GM10266 (cell line): ENCODE data around the gene NR4A2.

Experiments
- DNase-seq: peaks from one replicate; pipeline ENCODE4 v3.0.0; 2012; ENCODE audit errors: extremely low spot score
- TF ChIP-seq, protein P1 (sequence below): IDR thresholded peaks from 2 replicates; pipeline ENCODE4 v1.5.1; 2012; ENCODE audit warnings: mild to moderate bottlenecking, low read depth; ENCODE audit not compliant: control insufficient read depth, insufficient read depth; ENCODE audit errors: missing control alignments

The NR4A2 gene

DNA sequence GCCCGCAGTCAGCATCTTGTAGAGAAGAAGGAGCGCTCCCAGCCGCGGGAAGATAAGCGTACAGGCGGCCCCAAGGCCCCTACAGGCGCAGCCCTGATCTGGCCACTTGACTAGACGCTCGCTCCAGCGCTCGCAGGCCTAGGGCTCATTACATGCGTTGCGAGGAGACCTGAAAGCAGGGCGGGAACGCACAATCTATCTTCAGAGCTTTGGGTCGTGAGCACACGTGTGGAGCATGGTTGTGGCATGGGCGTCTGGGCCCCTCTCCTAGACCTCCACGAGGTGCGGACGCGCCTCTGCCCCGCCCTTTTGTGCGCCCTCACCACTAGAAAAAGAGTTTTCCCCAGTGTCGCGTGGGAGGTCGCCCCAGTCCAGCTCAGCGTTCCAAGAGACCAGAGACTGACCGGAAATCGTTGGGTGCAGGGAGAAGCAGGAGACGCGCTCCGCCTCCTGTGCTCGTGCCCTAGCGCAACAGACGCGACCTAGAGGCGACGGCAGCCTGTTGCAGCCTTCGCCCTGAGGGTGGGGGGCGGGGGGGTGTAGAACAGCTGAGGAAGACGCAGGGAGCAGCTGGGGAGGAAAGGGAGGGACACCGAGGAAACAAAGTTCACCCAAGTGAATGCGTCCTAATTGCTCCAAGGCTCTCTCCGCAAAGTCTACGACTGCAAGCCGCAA lies 12.6 kb downstream of the NR4A2 start:
- no peak for DNase-seq
- TF ChIP-seq, protein P1, sequence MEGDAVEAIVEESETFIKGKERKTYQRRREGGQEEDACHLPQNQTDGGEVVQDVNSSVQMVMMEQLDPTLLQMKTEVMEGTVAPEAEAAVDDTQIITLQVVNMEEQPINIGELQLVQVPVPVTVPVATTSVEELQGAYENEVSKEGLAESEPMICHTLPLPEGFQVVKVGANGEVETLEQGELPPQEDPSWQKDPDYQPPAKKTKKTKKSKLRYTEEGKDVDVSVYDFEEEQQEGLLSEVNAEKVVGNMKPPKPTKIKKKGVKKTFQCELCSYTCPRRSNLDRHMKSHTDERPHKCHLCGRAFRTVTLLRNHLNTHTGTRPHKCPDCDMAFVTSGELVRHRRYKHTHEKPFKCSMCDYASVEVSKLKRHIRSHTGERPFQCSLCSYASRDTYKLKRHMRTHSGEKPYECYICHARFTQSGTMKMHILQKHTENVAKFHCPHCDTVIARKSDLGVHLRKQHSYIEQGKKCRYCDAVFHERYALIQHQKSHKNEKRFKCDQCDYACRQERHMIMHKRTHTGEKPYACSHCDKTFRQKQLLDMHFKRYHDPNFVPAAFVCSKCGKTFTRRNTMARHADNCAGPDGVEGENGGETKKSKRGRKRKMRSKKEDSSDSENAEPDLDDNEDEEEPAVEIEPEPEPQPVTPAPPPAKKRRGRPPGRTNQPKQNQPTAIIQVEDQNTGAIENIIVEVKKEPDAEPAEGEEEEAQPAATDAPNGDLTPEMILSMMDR = no peak

DNA sequence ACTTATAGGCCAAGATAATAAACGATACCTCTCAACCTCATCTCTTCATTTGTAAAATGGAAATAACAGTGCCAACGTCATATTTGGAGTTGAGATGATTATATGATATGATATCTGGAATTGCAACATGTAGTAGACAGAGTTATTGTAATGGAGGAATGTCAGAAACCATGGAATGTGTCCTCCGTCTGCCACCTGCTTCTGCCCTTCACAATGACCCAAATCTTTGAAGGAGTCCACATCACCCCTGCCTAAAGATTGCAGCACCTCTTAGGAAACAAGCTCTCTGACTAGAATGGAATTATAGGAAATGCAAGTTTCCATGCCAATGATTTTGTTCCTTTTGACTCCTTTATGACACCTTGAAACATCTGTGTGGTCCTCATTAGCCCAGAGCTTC lies 14.9 kb downstream of the NR4A2 start:
- TF ChIP-seq, protein P1 = no peak
- no peak for DNase-seq

DNA sequence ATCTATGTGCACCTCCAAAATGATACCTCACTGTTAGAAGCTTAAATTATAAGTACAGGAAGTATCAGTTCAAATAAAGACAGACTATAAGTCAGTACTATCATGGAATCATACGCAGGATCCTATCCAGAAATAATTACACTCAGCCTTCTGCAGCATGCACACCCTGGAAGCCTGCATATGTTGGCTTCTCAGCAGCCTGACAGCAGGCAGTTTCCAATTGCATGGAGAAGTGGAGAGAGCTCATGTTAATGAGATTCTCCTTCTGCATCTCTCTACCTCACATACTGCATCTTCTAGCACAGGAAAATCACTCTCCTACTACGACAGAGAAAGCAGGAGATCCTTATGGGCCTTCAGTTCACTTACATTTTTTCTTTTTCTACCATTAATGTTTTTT lies 20.5 kb downstream of the NR4A2 start:
- TF ChIP-seq, protein P1 = no peak
- DNase-seq = no peak

DNA sequence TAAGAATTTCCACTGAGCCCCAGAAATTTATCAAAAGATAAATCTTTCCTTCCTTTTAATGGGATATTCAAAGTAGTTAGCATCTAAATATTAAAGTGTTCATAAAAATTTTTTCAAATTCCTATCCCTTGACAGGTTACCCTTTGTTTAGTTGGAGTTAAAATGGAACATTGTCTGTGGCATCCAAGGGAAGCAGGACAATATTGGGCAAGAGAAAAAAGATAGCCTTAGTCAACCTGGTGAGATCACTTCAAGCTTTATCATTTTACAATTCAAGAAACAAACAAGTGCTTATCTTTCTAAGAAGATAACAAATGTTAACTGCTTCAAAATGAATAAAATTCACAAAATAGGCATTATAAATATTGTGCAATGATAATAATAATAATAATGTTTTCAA lies 21.7 kb downstream of the NR4A2 start:
- DNase-seq = no peak

DNA sequence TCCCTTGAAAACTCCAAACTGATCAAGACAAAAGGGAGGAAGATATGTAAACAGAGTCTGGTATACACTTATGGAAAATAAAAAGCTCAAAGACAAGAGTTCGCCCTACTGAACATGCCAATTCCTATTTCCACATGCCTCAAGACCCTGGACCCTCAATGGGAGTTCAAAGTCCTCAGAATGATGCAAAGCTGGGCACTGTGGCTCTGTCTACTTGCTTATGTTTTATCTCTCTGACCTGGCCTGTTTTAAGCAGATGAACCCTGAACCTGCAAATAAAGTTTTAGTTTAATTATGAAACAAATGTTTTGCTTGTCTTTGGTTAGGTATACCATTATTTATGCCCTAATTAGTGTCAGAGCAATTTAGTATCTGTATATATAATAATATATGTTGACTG lies 22.6 kb downstream of the NR4A2 start:
- TF ChIP-seq, protein P1 = no peak
- no peak for DNase-seq

More for the DNA sequence above, 21.7 kb downstream of the NR4A2 start:
- TF ChIP-seq, protein P1 = no peak

DNA sequence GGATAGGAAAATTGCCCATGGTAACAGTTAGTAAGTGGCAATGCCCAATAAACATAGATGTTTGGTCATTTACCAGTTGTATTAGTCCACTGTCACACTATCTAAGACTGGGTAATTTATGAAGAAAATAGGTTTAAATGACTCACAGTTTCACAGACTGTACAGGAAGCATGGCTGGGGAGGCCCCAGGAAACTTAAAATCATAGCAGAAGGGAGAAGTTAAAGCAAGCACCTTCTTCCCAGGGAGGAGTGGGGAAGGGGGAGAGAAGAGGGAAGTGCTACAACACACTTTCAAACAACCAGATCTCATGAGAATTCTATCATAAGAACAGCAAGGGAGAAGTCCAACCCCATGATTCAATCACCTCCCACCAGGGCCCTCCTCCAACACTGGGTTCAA lies 23.4 kb downstream of the NR4A2 start:
- no peak for DNase-seq
- TF ChIP-seq, protein P1 = no peak

DNA sequence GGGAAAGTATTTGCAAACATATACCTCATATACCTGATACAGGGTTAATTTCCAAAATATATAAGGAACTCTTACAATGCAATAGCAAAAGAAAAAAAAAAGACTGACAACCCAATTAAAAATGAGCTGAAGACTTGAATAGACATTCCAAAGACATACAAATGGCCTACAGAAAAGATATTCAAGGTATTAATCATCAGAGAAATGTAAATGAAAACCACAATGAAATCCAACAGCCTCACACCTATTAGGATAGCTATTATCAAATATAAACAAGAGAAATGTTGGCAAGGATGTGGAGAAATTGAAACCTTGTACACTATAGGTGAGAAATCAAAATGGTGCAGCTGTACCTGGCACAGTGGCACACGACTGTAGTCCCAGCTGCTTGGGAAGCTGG lies 25.7 kb downstream of the NR4A2 start:
- TF ChIP-seq, protein P1 = no peak

More for the DNA sequence above, 25.7 kb downstream of the NR4A2 start:
- no peak for DNase-seq
